Gastrocnemius medialis (tissue), 4 donors: Measurements from ENCODE around the gene TADA3. TPM values are rescaled to one million over a fixed set of nuclear protein-coding genes. Genes with fewer than 3 reads are reported as not detected.

Experiments used
- ATAC-seq, 2 donors: fragments of 150-250 bp; one replicate each; pipeline ENCODE4 v1.9.1; 2016
- DNase-seq, 2 donors: peaks; one replicate each; pipeline ENCODE4 v3.0.0-alpha.2; 2019
- H3K27ac ChIP-seq, 4 donors: fragments of 200-600 bp; sonication (generic); 1 replicate in 1 of 4; 2 replicates in 3 of 4; pipeline ENCODE4 v1.5.1; 2016 to 2018; ENCODE audit warnings: mild to moderate bottlenecking in 2 of 4, moderate library complexity in 1 of 4
- H3K27me3 ChIP-seq, 3 donors: fragments of 200-600 bp; sonication (generic) in 2 of 3; 1 replicate in 1 of 3; 2 replicates in 2 of 3; pipeline versions ENCODE4 v1.5.1 to v1.6.0; 2016 to 2019; ENCODE audit warnings: mild to moderate bottlenecking in 1 of 3, moderate library complexity in 1 of 3
- H3K36me3 ChIP-seq, 2 donors: fragments of 200-600 bp; sonication (generic) in 1 of 2; one replicate each; pipeline ENCODE4 v1.5.1; 2017 to 2018
- H3K4me1 ChIP-seq, 2 donors: fragments of 200-600 bp; sonication (generic) in 1 of 2; one replicate each; pipeline ENCODE4 v1.5.1; 2016 to 2017; ENCODE audit warnings: mild to moderate bottlenecking in 2 of 2
- H3K4me3 ChIP-seq, 4 donors: fragments of 200-600 bp; sonication (generic) in 3 of 4; 1 replicate in 1 of 4; 2 replicates in 3 of 4; pipeline ENCODE4 v1.5.1; 2016 to 2019; ENCODE audit warnings: mild to moderate bottlenecking in 2 of 4
- H3K9me3 ChIP-seq, 3 donors: fragments of 200-600 bp; sonication (generic) in 2 of 3; 1 replicate in 1 of 3; 2 replicates in 2 of 3; pipeline ENCODE4 v1.5.1; 2016 to 2019
- CTCF ChIP-seq, 5 experiments: fragments of 450-650 bp in 3 of 5; fragments of 200-600 bp in 2 of 5; sonication (generic) in 2 of 5; IDR thresholded peaks in 4 of 5; conservative IDR thresholded peaks in 1 of 5; 1 replicate in 4 of 5; 2 replicates in 1 of 5; pipeline ENCODE4 v1.5.1; 2016 to 2019; ENCODE audit warnings: antibody characterized with exemption in 5 of 5, mild to moderate bottlenecking in 3 of 5, moderate library complexity in 3 of 5
- POLR2A ChIP-seq, 2 donors: fragments of 450-650 bp; IDR thresholded peaks; one replicate each; pipeline ENCODE4 v1.6.1; 2017; ENCODE audit warnings: antibody characterized with exemption in 2 of 2, mild to moderate bottlenecking in 2 of 2, moderate library complexity in 2 of 2
- in situ Hi-C, 4 donors: fragments of 200-750 bp; cut with MboI; loops; one replicate each; pipeline versions ENCODE4 v1.15.0 to v1.8.0; 2017; ENCODE audit warnings: low sequenced_read_pairs in 4 of 4
- intact Hi-C: fragments of 100-400 bp; cut with DNase I; formaldehyde crosslinking; loops from one replicate; pipeline ENCODE4 v1.15.1; 2023; ENCODE audit warnings: low total_unique reads
- total RNA-seq, 4 donors: library from RNA; depleted of rRNA; stranded (reverse); fragments of >200 nt; gene quantifications; one replicate each; pipeline versions ENCODE4 v1.1.0 to v1.2.3, GENCODE V29; 2016

The TADA3 gene
- total RNA-seq, 4 donors from 2014 or later = 58.1 to 83.5 (median 66.7) TPM

- H3K4me3 ChIP-seq = no peak overlapping the region
- intact Hi-C loops (no loop called here), in situ Hi-C loops (no loop called here)
- H3K27ac ChIP-seq = no peak overlapping the region
- TF ChIP-seq CTCF (IDR thresholded peaks at IDR 0.05 in 4 of 5, conservative IDR thresholded peaks at IDR 0.05 in 1 of 5) (no peak), POLR2A (IDR thresholded peaks at IDR 0.05) (no peak)
- DNase-seq (no peak), ATAC-seq (no peak)
- peaks cover 0 to 66% of the 10 kb centered on the region in 2 donors for H3K36me3 ChIP-seq
- no peaks in the 10 kb centered on the region for H3K4me1 ChIP-seq
- H3K9me3 ChIP-seq = no peaks in the 10 kb centered on the region
- no peaks in the 10 kb centered on the region for H3K27me3 ChIP-seq
Measured at GRCh38 chr3:9785602-9786001, 6.7 kb downstream of the TADA3 start.

- no peak for ATAC-seq
- intact Hi-C loops = no loop called here
Measured at GRCh38 chr3:9784965-9785364, 7.3 kb downstream of the TADA3 start.

GRCh38 chr3:9783954-9784353 lies 8.3 kb downstream of the TADA3 start:
- Histone ChIP-seq H3K27me3 (no peaks in the 10 kb centered on the region), H3K4me1 (no peaks in the 10 kb centered on the region), H3K9me3 (no peaks in the 10 kb centered on the region), H3K4me3 (no peak overlapping the region), H3K27ac (no peak overlapping the region), H3K36me3 (peaks cover 0 to 69% of the 10 kb centered on the region in 2 donors)
- ATAC-seq (no peak), DNase-seq (no peak)
- intact Hi-C loops = no loop called here
- TF ChIP-seq CTCF (IDR thresholded peaks at IDR 0.05 in 4 of 5, conservative IDR thresholded peaks at IDR 0.05 in 1 of 5) = no peak
- in situ Hi-C loops = no loop called here

More at GRCh38 chr3:9784965-9785364, 7.3 kb downstream of the TADA3 start:
- no peaks in the 10 kb centered on the region for H3K9me3 ChIP-seq
- H3K4me1 ChIP-seq = no peaks in the 10 kb centered on the region
- peaks cover 0 to 73% of the 10 kb centered on the region in 2 donors for H3K36me3 ChIP-seq
- H3K4me3 ChIP-seq = no peak overlapping the region
- DNase-seq = no peak
- no peak for TF ChIP-seq CTCF (IDR thresholded peaks at IDR 0.05 in 4 of 5, conservative IDR thresholded peaks at IDR 0.05 in 1 of 5)
- TF ChIP-seq POLR2A (IDR thresholded peaks at IDR 0.05) = no peak
- H3K27ac ChIP-seq = no peak overlapping the region
- H3K27me3 ChIP-seq = no peaks in the 10 kb centered on the region
- in situ Hi-C loops = no loop called here

- Histone ChIP-seq H3K36me3 (peaks cover 0 to 67% of the 10 kb centered on the region in 2 donors), H3K4me1 (no peaks in the 10 kb centered on the region), H3K27me3 (no peaks in the 10 kb centered on the region), H3K27ac (no peak overlapping the region), H3K4me3 (no peak overlapping the region), H3K9me3 (no peaks in the 10 kb centered on the region)
- TF ChIP-seq CTCF (IDR thresholded peaks at IDR 0.05 in 4 of 5, conservative IDR thresholded peaks at IDR 0.05 in 1 of 5) = no peak
- no peak for TF ChIP-seq POLR2A (IDR thresholded peaks at IDR 0.05)
- no peak for DNase-seq
- intact Hi-C loops (no loop called here), in situ Hi-C loops (no loop called here)
- no peak for ATAC-seq
Measured at GRCh38 chr3:9782770-9783169, 9.5 kb downstream of the TADA3 start.

GRCh38 chr3:9781978-9782603 lies 10.2 kb downstream of the TADA3 start:
- Histone ChIP-seq H3K4me3 (no peak overlapping the region), H3K4me1 (no peaks in the 10 kb centered on the region), H3K27me3 (no peaks in the 10 kb centered on the region), H3K36me3 (peaks cover 0 to 66% of the 10 kb centered on the region in 2 donors), H3K9me3 (no peaks in the 10 kb centered on the region), H3K27ac (no peak overlapping the region)
- DNase-seq = no peak
- no peak for ATAC-seq
- TF ChIP-seq CTCF (IDR thresholded peaks at IDR 0.05 in 4 of 5, conservative IDR thresholded peaks at IDR 0.05 in 1 of 5) = no peak
- TF ChIP-seq POLR2A (IDR thresholded peaks at IDR 0.05) = no peak
- intact Hi-C loops (no loop called here), in situ Hi-C loops (no loop called here)
